ENCODE measurements around the gene CMTM8. TPM values are rescaled to one million over a fixed set of nuclear protein-coding genes. Genes with fewer than 3 reads are reported as not detected.

Gene CMTM8
- total and polyA plus RNA-seq, 2 of the 8 experiments (the other 6 are each of a cell fraction or from before 2014, with no cell fraction given): 10.5 to 22.4 TPM

GRCh38 chr3:32255345-32255744 is 16.9 kb downstream of the CMTM8 start:
- Histone ChIP-seq H2BK5ac (ENCODE audit: low read depth, low read length) (no peak overlapping the region), H3K23ac (ENCODE audit: insufficient read length) (no peak overlapping the region), H4K91ac (replicated peaks; ENCODE audit: insufficient read length, low read length) (no peak overlapping the region), H3K18ac (ENCODE audit: extremely low read depth, low read length) (no peak overlapping the region), H3K9ac (replicated peaks in 1 of 4; ENCODE audit: extremely low read depth in 1 of 4, low read depth in 3 of 4, low read length in 3 of 4) (no peak overlapping the region), H3K23me2 (ENCODE audit: low read depth, low read length) (no peaks in the 10 kb centered on the region), H3K14ac (ENCODE audit: insufficient read length) (no peak overlapping the region), H4K20me1 (replicated peaks in 1 of 2; ENCODE audit: control insufficient read depth in 1 of 2, insufficient read depth in 2 of 2, low read length in 2 of 2) (no peaks in the 10 kb centered on the region), H3K36me3 (ENCODE audit: control insufficient read depth in 2 of 4, insufficient read depth in 4 of 4, low read length in 3 of 4) (no peaks in the 10 kb centered on the region), H3K4me3 (ENCODE audit: extremely low read depth in 1 of 4, insufficient read depth in 2 of 4, low read depth in 3 of 4, low read length in 4 of 4) (no peak overlapping the region), H3K79me2 (ENCODE audit: control insufficient read depth in 1 of 2, insufficient read depth in 2 of 2, low read length in 2 of 2) (0 out of 4 replicates have a peak, but pooled peaks cover 3% of the 10 kb centered on the region in 2 experiments), H3K56ac (replicated peaks; ENCODE audit: insufficient read length, low read depth, low read length) (no peak overlapping the region), H2AFZ (ENCODE audit: low read length) (no peak overlapping the region), H3K9me3 (ENCODE audit: insufficient read depth in 2 of 2, low read depth in 1 of 2, low read length in 1 of 2) (0 out of 4 replicates have a peak, but pooled peaks cover 0 to 6% of the 10 kb centered on the region in 2 experiments), H2BK120ac (replicated peaks; ENCODE audit: low read depth, low read length) (no peak overlapping the region), H3K27me3 (replicated peaks in 1 of 4; ENCODE audit: control insufficient read depth in 3 of 4, extremely low read depth in 1 of 4, insufficient read depth in 3 of 4, low read length in 3 of 4) (no peaks in the 10 kb centered on the region), H2BK12ac (ENCODE audit: low read depth, low read length) (no peak overlapping the region), H2BK15ac (ENCODE audit: low read length) (no peak overlapping the region), H4K8ac (ENCODE audit: extremely low read depth, insufficient read depth, low read length) (no peak overlapping the region), H3K4me1 (replicated peaks in 1 of 4; ENCODE audit: control insufficient read depth in 3 of 4, insufficient read depth in 4 of 4, low read length in 3 of 4) (no peaks in the 10 kb centered on the region), H2BK20ac (ENCODE audit: low read length) (no peak overlapping the region), H3K27ac (ENCODE audit: low read depth, low read length) (no peak overlapping the region), H4K5ac (ENCODE audit: insufficient read length, low read depth, low read length) (no peak overlapping the region), H3K4ac (replicated peaks; ENCODE audit: insufficient read length, low read depth, low read length) (no peak overlapping the region), H3K79me1 (ENCODE audit: low read depth, low read length) (no peaks in the 10 kb centered on the region), H2AK5ac (ENCODE audit: low read depth, low read length) (no peak overlapping the region), H3K4me2 (ENCODE audit: insufficient read depth in 1 of 2, low read depth in 2 of 2, low read length in 2 of 2) (no peak overlapping the region)
- CTCF ChIA-PET (ENCODE audit: partially characterized antibody): interaction anchor here (1.9 to 6.2 kb wide), 3 partner anchors 14 to 79 kb away, joined by 7 to 35 read pairs (median 10); partner anchors contain the start of gene CMTM8
- no peak for DNase-seq (ENCODE audit: low read depth in 1 of 2, low spot score in 2 of 2)
- POLR2A ChIA-PET (ENCODE audit: partially characterized antibody): no interaction called here
- 97% methylated on average over 2 of the region's 2 CpGs; no CpG with 5 or more reads in 1 of the 2 experiments for WGBS, 2 experiments (ENCODE audit: extremely low coverage in 1 of 2, insufficient coverage in 1 of 2, insufficient read length in 1 of 2, insufficient replicate concordance in 2 of 2, low coverage in 1 of 2, low lambda C conversion rate in 2 of 2, missing lambda C conversion rate in 1 of 2)
- FAIRE-seq: no peak
- TF ChIP-seq POLR2A (IDR thresholded peaks at IDR 0.05; ENCODE audit: control extremely low read depth in 1 of 2, low read depth in 2 of 2, low read length in 2 of 2) (no peak), MAFK (IDR thresholded peaks at IDR 0.05; ENCODE audit: low read depth, low read length) (no peak), ATF3 (IDR thresholded peaks at IDR 0.05; ENCODE audit: insufficient read depth, low read depth, low read length) (no peak)
